Activated CD8-positive, alpha-beta memory T cell treated with anti-CD3 and anti-CD28 coated beads for 24 hours (primary cell): ENCODE data around the gene SPCS1.
"Not testable (repeated sequence)": the region's sequence is repeated elsewhere in the genome, so short reads cannot be mapped to it uniquely, and the experiment has no call there.

Source experiments
- DNase-seq: peaks from one replicate; pipeline ENCODE4 v3.0.0-alpha.2; 2020

Gene SPCS1

DNA sequence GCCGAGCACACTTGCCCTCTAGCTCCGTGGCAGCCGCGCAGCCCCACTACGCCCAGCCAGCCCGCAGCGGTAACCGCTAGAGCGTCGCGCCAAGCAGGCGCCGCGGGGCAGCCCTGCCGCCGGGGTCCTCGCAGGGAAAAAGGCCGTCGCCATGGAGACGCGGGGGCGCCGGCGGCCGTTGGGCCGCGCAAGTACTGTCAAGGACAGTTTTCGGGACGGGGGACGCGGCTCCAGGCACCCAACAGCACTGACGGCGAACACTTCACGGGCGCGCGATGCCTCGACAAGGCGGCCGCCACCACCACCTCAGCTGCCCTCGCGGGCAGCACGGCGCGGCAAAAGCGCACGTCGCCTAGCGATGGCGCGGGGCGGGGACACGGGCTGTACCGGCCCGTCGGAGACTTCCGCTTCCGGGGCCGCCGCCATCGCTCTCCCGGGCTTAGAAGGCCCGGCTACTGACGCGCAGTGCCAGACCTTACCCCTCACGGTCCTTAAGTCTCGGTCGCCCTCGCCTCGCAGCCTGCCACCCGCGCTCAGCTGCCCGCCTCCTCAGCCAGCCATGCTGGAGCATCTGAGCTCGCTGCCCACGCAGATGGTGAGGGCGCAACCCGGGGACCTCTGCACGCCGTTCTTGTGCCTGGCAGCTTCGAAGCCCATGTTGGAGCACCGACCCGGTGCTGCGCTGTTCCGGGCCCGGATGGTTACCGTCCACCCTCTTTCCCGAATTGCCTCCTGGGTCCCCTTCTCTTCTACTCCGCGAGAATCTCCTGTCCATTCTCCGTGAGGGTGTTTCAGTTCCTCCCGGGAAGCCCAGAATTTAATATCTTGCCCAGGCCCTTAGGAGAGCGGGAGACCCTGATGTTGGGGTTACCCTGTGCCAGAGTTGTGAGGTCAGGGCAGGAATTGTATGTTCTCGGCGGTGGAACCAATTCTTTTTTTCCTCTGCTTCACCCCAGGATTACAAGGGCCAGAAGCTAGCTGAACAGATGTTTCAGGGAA lies at the start of gene SPCS1, which contains the start of gene GLT8D1:
TSS of gene SPCS1 (plus strand) at position 419 of the 999 bp plus-strand sequence. CDS start at position 560, 141 bp downstream.
TSS of gene GLT8D1 (minus strand) at position 104 of the 999 bp plus-strand sequence. CDS start 5,331 bp downstream, outside the sequence.
- DNase-seq: peak; percentile 96

DNA sequence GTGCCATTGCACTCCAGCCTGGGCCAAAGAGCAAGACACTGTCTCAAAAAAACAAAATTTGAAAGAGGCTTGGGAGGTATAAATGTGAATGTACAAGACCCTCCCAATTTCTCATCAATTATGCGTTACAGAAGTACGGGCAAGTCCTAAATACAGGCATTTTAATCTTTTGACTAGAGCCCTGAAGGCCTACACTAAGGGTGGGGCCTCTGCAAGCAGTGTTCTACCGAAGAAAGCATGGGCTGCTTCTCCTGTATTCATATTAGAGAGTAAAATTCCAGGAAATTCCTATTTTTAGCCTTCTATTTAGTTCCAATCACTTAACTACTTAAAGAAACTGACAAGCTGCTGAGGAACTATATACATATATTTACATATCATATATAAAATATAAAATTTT lies 45.9 kb upstream of the SPCS1 start:
- no peak for DNase-seq

DNA sequence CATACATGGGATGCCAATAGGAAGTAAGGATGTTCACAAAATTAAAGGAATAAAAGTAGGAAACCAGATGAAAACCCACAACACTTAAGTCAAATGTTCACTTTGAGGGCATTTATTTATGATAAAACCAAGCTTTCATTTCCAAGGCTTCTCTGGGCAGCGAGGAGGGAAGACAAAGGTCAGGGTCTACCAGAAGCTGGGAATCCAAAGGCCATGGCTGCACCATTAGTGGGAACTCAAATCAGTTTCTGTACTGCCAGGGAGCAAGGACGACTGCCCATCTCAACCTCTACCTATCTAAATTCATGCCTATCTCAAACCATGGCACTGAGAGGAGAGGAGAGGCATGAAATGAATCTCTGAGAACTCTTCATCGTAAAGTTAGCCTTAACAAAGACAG lies 42.8 kb upstream of the SPCS1 start:
- no peak for DNase-seq

DNA sequence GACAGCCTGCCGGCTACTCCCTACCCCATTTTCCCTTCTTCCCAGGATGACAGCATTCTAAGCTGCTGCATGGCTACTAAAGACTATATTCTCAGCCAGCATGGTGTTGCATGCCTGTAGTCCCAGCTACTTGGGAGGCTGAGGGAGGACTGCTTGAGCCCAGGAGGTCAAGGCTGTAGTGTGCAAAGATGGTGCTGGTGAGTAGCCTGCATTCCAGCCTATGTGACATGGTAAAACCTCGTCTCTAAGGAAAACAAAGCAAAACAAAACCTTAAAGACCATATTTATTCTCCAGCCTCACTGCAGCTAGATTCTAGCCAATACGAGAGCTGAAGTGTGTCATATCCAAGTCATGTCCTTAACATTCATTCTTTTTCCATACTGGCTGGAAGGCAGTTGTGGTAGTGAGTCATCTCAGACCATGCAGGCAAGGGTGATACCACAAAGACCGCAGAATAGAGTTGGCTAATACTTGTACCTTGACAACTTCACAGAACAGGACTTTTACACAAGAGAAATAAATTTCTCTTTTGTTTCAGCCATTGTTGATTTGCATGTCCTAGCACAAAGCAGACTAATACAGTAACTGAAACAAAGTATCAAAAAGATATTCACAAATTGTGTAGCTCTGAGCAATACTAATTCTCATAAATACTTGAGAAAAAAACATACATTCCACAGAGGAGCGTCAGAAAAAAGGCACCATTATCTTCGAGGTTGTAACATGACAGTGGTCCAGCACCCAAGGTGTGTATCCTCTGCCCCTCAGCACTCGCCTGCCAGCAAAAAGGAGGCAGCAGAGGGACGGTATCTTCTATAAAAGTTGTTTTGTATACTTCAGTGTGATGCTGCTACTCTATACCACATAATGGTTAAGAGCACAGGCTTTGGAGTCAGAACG lies 35.0 kb upstream of the SPCS1 start:
- peak; percentile 57 for DNase-seq

DNA sequence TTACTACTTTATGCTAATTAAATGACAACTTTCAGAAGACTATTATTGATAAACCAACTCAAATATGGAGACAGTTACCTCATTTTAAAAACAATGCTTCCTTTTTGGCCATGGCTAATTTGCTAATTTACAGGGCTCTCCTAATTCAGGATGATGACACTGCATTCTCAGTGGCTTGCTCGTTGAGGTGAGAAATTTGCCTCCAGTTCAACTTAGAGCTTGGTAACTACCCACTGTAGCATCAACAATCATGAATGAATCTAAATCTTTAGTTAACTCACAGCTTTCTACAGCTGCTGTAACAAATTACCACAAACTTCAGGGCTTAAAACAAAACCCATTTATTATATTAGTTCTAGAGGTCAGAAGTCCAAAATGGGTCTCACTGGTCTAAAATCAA lies 34.2 kb upstream of the SPCS1 start:
- DNase-seq: no peak

DNA sequence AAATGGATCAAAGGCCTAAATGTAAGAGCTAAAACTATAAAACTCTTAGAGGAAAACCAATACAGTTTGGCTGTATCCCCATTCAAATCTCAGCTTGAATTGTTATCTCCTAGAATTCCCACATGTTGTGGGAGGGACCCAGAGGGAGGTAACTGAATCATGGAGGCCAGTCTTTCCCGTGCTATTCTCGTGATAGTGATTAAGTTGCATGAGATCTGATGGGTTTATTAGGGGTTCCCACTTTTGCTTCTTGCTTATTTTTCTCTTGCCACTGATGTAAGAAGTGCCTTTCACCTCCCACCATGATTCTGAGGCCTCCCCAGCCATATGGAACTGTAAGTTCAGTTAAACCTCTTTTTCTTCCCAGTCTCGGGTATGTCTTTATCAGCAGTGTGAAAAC lies 29.7 kb upstream of the SPCS1 start:
- not testable (repeated sequence) for DNase-seq

DNA sequence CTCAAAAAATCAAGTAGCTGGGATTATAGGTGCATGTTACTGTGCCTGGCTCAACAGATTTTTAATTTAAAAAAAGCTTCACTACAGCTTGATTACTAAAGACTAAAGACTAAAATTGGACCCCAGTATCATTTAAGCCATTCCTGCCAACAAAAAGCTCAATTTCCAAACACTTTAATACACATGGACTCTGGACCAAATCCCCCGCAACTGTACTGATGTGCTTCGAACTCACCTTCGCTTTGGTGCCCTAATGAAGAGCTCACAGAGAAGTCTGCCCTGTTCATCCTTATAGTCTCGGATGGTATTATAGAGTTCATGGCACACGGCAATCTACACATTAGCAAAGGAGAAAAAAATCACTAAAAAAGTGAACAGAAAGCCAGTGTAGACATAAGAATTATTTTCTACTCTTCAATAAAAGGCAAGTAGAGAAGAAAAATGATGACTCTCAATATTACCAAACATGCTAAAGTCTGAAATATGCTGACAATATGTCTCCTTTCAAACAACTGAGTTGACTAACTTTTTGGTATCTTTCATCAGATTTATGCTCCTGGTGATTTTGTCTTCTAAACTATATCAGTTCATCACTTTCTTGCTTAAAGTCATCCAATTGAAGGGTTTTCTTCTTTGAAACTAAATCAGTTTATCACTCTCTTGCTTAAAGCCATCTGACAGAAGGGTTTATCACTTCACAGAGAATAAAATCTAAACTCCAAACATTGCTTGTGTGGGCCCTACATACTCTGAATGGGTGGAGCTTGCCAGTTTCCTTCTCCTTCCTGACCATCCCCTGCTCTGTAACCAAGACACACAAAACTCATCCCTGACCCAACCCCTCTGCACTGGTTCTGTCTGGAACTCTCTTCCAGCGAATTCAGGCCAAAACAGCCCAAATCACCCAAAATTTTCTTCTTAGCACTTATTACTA lies 27.4 kb upstream of the SPCS1 start:
- peak; percentile 7 for DNase-seq

DNA sequence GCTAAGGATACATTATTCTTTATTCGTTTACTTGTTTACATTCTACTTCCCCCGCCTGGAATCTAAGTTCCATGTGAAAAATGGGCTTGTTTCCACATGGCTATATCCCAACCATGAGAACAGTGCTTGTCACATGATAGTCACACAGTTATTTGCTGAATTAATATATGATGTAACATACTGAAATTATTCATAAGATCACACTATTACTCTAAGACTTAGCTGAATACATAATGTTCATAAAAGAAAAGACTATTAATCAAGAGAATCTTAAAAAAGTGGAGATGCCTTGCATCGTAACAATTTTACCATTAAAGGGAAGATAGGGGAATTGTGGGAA lies 26.7 kb upstream of the SPCS1 start:
- DNase-seq: no peak

DNA sequence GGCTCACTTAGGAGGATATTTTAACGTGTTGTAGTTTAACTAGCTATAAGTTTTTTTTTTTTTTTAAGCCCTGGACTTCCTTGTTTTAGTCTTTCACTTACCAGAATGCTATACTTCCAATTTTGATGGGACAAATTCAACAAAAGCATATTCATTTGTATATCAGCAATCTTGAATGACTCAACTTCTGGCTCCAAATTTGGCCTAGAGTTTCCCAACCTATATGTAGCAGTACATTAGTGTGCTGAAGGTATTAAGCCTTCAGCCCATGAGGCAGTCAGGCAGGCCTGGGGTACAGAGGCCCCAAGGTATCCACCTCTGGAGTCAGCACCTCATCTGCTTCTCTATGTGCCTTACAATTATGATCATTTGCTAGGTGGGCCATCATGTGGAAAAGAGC lies 26.1 kb upstream of the SPCS1 start:
- peak; percentile 11 for DNase-seq

DNA sequence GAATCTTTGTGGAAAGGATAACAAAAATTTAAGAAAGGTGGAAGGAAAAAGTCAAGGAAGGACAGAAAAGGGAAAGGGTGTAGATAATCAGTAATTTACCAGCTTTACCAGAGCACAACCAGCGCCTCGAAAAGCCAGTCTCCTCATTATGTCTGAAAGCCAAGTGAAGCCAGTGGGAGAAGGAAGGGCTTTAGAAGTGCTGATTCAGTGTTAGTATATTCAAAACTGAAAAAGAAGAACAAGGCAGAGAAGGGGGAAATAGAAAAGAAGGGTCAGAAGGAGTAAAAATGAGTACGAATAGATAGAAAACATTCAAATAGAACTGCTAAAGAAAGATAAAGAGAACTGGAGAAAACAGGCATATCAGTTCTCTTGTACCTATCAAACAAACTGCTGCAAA lies 24.3 kb upstream of the SPCS1 start:
- peak; percentile 5 for DNase-seq

DNA sequence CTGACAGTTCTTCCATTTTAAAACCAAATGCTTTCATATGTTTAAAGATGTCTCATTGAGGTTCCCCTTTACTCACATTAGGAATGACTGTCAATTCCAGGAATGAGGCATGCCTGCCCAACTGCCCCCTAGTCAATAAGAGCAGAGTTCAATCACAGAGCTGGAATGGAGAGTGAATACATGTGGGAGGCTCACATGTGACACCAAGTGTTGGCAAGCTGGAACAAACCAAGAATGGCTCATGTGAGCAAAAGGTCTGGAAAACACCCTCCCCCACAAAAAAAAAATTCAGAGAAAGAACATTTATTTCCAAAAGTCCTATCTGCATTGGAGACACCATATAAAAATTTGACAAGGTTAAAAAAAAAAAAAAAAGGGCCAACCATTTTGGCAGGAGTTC lies 23.9 kb upstream of the SPCS1 start:
- DNase-seq: peak; percentile 57

DNA sequence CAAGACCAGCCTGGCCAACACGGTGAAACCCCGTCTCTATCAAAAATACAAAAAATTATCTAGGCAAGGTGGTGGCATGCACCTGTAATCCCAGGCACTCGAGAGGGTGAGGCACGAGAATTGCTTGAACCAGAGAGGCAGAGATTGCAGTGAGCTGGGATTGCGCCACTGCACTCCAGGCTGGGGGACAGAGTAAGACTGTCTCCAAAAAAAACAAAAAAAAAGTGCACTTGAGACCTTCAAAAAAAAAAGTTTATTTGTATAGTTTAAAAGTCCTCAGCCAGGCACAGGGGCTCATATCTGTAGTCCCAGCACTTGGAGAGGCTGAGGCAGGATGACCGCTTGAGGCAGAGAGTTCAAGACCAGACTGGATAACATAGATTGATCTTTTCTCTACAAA lies 22.3 kb upstream of the SPCS1 start:
- DNase-seq: peak; percentile 37

DNA sequence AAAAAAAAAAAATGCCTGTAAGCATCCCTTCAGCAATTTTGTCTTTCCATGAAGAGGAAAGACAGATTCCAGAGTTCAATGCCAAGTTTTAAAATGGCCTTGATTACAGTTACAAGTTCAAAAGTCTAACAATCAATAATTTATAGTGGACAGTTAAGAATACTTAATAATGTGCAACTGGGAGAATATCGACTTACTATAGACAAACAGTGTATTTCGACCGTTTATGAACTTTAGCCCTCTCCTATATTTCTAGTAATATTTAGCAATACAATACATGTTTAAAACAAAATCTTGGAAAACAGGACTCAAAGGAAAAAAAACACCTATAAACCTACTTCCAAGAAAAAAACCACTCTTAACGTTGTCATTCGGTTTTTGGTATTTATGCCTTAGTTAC lies 21.7 kb upstream of the SPCS1 start:
- DNase-seq: no peak

DNA sequence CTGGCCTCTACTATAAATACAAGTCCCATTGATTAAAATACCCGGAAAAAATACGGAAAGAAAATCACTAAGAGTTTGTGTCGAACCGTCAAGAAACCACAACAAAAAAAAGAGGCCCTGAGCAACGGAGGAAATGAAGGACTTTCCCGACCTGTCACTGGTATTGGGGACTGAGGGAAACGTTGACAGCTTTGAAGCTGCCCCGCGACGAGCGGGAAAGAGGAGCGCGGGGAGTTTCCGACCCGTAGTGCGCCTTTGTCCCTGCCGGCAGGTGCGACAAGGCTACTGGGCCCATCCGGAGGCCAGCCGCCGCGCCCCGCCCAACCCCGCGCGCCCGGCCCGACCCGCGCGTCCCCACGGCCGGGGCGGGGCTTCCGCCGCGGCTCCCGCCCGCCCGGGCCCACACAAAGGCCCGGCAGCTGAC lies 20.6 kb upstream of the SPCS1 start:
- DNase-seq: no peak

DNA sequence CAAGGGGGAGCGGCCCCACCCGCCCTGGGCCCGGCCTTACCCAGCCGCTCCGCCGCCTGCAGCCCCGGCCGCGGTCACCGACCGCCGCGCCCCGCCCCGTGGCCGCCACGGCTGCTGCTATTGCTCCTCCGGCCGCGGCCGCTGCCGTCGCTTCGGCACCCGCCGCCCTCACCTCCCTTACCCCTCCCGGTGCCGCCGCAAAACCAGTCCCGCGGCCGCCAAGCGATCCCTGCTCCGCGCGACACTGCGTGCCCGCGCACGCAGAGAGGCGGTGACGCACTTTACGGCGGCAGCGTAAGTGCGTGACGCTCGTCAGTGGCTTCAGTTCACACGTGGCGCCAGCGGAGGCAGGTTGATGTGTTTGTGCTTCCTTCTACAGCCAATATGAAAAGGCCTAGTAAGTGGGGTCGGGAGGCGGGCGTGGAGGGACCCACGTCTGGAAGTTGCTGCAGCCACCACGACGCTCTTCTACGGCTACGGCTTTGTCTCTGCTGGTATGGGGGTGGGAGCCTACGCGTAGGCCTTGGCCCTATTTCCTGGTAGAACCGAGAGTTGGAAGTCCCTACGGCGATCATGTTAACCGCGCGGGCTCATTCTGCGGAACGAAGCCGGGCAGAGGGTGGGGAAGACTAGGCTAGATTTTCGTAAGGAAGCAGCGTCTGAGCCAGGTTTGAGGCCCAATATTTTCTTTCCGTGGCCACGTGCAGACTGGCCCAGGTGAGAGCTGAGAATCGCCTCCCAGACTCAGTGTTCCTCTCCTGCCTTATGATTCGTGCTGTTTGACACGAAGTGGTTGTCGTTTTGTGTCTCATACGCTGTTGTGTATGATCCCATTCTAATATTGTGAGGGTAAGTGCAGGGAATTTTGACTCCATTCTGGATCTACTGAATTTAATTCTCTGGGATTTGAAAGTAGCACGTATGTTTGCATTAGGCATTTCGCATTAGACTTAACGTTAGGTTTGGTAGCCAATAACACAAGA lies 19.9 kb upstream of the SPCS1 start, which contains the start of the genes GNL3 and PBRM1:
TSS of gene GNL3 (plus strand) at position 324 of the 983 bp plus-strand sequence. CDS start at position 385, 61 bp downstream.
TSS of gene PBRM1 (minus strand) at position 205 of the 983 bp plus-strand sequence.
- peak; percentile 95 for DNase-seq

DNA sequence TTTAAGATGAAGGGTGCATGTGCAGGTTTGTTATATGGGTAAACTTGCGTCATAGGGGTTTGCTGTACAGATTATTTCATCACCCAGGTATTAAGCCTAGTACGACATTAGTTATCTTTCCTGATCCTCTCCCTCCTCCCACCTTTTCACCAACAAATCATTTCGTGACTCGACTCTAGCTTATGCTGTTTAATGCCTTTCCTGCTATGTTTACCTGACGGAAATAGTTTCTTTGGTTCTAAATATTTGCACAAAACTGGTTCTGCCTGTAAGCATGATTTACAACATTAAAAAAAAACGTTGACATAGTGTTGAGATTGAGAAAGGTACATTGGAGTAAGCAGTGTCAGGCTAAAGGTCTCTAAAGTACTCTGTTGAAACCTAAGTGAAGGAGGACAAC lies 17.6 kb upstream of the SPCS1 start:
- no peak for DNase-seq

DNA sequence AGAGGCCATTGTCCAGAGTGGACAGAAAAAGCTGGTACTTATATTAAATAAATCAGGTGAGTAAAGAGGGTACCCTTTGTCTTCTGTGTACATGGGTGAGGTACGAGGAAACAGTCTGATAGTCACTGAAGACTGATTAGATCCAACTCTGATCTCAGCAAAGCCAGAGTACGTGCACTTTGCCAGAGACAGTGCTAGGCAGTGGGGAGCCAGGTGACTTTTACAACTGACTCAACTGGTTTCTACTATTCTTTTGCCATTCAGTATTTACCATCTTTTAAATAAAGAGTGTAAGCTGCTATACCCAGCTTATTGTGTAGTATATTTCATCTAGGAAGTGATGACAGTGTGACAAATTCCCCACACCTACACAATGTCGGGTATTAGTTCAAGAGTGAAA lies 16.8 kb upstream of the SPCS1 start:
- DNase-seq: peak; percentile 32

DNA sequence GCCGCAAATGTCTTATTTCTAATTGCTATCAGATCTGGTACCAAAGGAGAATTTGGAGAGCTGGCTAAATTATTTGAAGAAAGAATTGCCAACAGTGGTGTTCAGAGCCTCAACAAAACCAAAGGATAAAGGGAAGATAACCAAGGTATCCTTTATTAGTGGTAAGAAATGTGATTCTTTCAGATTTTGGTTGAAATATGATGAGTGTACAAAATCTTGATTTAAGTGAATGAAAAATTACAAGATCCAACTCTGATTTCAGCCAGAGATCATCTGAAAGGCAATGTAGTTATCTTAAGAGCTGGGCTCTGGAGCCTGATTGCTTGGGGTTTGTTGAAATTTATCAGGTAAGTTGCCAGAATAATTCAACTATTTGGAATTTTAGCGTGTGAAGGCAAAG lies 15.3 kb upstream of the SPCS1 start:
- DNase-seq: no peak

DNA sequence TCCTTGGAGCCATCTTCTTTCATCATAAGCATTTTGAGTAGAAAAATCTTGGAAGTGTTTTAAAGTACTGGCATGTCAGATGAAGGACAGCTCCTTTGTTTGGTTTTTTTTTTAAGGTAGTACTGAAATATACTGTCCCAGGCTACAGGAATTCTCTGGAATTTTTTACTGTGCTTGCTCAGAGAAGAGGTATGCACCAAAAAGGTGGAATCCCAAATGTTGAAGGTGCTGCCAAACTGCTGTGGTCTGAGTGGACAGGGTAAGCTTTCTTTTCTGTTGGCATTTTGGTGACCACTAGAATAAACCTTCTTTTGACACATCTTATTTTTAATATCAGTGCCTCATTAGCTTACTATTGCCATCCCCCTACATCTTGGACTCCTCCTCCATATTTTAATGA lies 12.8 kb upstream of the SPCS1 start:
- no peak for DNase-seq

DNA sequence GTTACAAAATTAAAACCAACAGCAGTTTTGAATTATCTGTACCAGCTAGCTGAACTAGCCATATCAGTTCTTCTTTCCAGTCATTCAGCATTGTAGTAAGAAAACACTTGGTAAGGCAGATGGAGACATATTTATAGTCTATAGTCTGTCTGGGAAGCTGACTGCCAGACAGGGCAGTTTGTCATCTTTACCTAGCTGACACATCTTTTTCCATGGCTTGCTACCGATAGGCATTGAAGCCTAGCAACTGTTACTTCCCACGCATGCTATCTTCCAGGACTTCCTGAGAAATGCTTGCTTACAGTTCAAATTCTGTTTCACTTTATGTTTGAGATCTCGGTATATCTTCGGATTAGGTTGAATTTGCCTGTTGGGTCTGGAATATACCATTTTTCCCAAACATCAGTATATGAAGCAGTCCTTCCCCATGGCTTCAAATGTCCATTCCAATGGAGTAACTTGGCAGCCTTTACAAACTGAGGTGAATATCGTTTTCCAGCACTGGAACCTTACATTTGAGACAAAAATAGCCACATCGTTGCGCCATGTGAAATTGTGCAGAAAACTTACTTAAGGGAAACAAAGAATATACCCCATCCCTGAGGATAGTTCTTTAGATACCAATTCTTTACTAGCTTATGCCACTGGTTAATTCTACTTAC lies 11.2 kb upstream of the SPCS1 start:
- DNase-seq: peak; percentile 43
